GM12878 (cell line): ENCODE measurements around the gene FAM76A. TPM values are rescaled to one million over a fixed set of nuclear protein-coding genes. Genes with fewer than 3 reads are reported as not detected.
A peak's percentile ranks its signal among the peaks of the same experiment; 100 is the strongest.

Experiments used
- ATAC-seq: fragments of 200-7000 bp; cut with Tn5 transposase; 3 replicates; pipeline ENCODE4 v1.9.1; 2020; ENCODE audit warnings: mild to moderate bottlenecking, moderate library complexity
- BruUV-seq: library from RNA; stranded (reverse); fragments of 400-500 nt; replicated peaks from 2 replicates; lab custom pipeline; 2021; lab: Mats Ljungman, UMichigan
- CTCF ChIA-PET: fragments of 300-600 bp; sonication (Branson Sonifier 250); formaldehyde crosslinking; extraction: SDS; loops from one replicate; lab custom pipeline; 2021; ENCODE audit warnings: inconsistent platforms; lab: Yijun Ruan, JAX
- POLR2A ChIA-PET: fragments of 350-600 bp; formaldehyde crosslinking; extraction: SDS; loops from one replicate; lab custom pipeline; 2021; ENCODE audit warnings: inconsistent platforms; lab: Charles Lee
- RAD21 ChIA-PET: fragments of 300-600 bp; sonication (Branson Sonifier 250); formaldehyde crosslinking; loops from one replicate; lab custom pipeline; 2023; ENCODE audit warnings: antibody characterized with exemption; ENCODE audit not compliant: unreplicated experiment; lab: Charles Lee
- SMC1A ChIA-PET: fragments of 300-600 bp; sonication (Branson Sonifier 250); formaldehyde crosslinking; loops from one replicate; lab custom pipeline; 2023; ENCODE audit not compliant: unreplicated experiment, uncharacterized antibody; lab: Charles Lee
- DNase-seq: peaks from one replicate; pipeline ENCODE4 v3.0.0-alpha.2; 2011; ENCODE audit warnings: low read depth, low spot score
- FAIRE-seq: peaks from 3 replicates; lab custom pipeline; 2011; peaks lifted over from hg19 to GRCh38; lab: Jason Lieb, UNC
- H2AFZ ChIP-seq: 2 replicates; pipeline ENCODE4 v1.6.0; 2011; ENCODE audit warnings: low read depth, low read length, control low read depth; ENCODE audit not compliant: control insufficient read depth
- H3K27ac ChIP-seq: 2 replicates; pipeline ENCODE4 v1.5.1; 2011; ENCODE audit warnings: control low read depth; ENCODE audit not compliant: control insufficient read depth, insufficient read depth
- H3K27me3 ChIP-seq, 2 experiments: replicated peaks in 1 of 2; 2 replicates each; pipeline versions ENCODE4 v1.6.0 to v1.6.1; 2011; ENCODE audit warnings: low read length in 1 of 2; ENCODE audit not compliant: control insufficient read depth in 2 of 2, insufficient read depth in 2 of 2
- H3K36me3 ChIP-seq, 2 experiments: 2 replicates each; pipeline ENCODE4 v1.5.1; 2011; ENCODE audit warnings: low read length in 1 of 2; ENCODE audit not compliant: control insufficient read depth in 2 of 2, insufficient read depth in 2 of 2
- H3K4me1 ChIP-seq: 2 replicates; pipeline ENCODE4 v1.6.1; 2011; ENCODE audit warnings: mild to moderate bottlenecking, low read length, moderate library complexity, mixed read lengths; ENCODE audit not compliant: control insufficient read depth, insufficient read depth
- H3K4me2 ChIP-seq: 2 replicates; pipeline ENCODE4 v1.6.0; 2011; ENCODE audit warnings: control low read depth; ENCODE audit not compliant: control insufficient read depth, insufficient read depth
- H3K4me3 ChIP-seq: fragments of 200-600 bp; sonication (generic); 2 replicates; pipeline ENCODE4 v1.5.1; 2016
- H3K79me2 ChIP-seq: 2 replicates; pipeline ENCODE4 v1.6.0; 2011; ENCODE audit warnings: low read length; ENCODE audit not compliant: control insufficient read depth, insufficient read depth
- H3K9ac ChIP-seq: 2 replicates; pipeline ENCODE4 v1.8.0; 2011; ENCODE audit warnings: low read length, control low read depth, mixed read lengths; ENCODE audit not compliant: control insufficient read depth, insufficient read depth
- H3K9me3 ChIP-seq: replicated peaks from 3 replicates; pipeline ENCODE4 v1.5.1; 2011; ENCODE audit warnings: mild to moderate bottlenecking, low read length; ENCODE audit not compliant: control insufficient read depth, insufficient read depth
- H4K20me1 ChIP-seq: 2 replicates; pipeline ENCODE4 v1.6.0; 2011; ENCODE audit not compliant: control insufficient read depth, insufficient read depth
- ESRRA ChIP-seq: IDR thresholded peaks from 2 replicates; pipeline ENCODE4 v1.6.1; 2012; ENCODE audit warnings: mild to moderate bottlenecking, low read length, improper control_type of control experiment
- NFYB ChIP-seq: IDR thresholded peaks from 2 replicates; pipeline ENCODE4 v1.6.1; 2011; ENCODE audit warnings: low read depth, mild to moderate bottlenecking, low read length, improper control_type of control experiment, moderate library complexity; ENCODE audit not compliant: insufficient read depth
- SMAD1 ChIP-seq: fragments of 450-650 bp; IDR thresholded peaks from 2 replicates; pipeline ENCODE4 v1.6.1; 2018; ENCODE audit warnings: mild to moderate bottlenecking, low read depth; ENCODE audit not compliant: partially characterized antibody
- TBL1XR1 ChIP-seq: IDR thresholded peaks from 2 replicates; pipeline ENCODE4 v1.6.1; 2012; ENCODE audit warnings: low read depth, low read length, improper control_type of control experiment
- WRNIP1 ChIP-seq: IDR thresholded peaks from 2 replicates; pipeline ENCODE4 v1.6.1; 2011; ENCODE audit warnings: low read depth, low read length, improper control_type of control experiment, borderline replicate concordance
- WGBS: methylation state at CpG from one replicate; pipeline ENCODE4 v1.1.6; 2016; ENCODE audit warnings: low lambda C conversion rate; ENCODE audit not compliant: insufficient replicate concordance, insufficient coverage; ENCODE audit errors: missing lambda C conversion rate; 5-methylcytosine and 5-hydroxymethylcytosine counted together
- in situ Hi-C: fragments of 300-500 bp; cut with MboI; formaldehyde crosslinking; loops from 9 replicates; pipeline ENCODE4 v1.14.3; 2018; ENCODE audit warnings: mixed read lengths
- intact Hi-C: fragments of 100-400 bp; cut with micrococcal nuclease; formaldehyde crosslinking; loops from one replicate; pipeline ENCODE4 v1.14.2; 2022; ENCODE audit not compliant: unreplicated experiment
- polyA plus RNA-seq, 11 experiments: library from polyadenylated mRNA; depleted of rRNA in 4 of 11; unstranded in 6 of 11; stranded (reverse) in 5 of 11; fragments of >200 nt; fragmentation: Nextera tagmentation in 4 of 11; fragmentation: Illumina TruSeq in 1 of 11; extraction: Ambion mirVana in 4 of 11; extraction: Trizol in 1 of 11; gene quantifications; 1 replicate in 1 of 11; 2 replicates in 10 of 11; pipeline versions ENCODE4 v1.2.1 to v1.2.3, GENCODE V29; 2011 to 2016; ENCODE audit warnings: inconsistent platforms in 2 of 11, missing spikeins in 2 of 11, low read depth in 1 of 11
- total RNA-seq, 4 experiments: library from RNA; depleted of rRNA in 3 of 4; stranded (reverse); fragments of >200 nt in 3 of 4; fragmentation: Illumina TruSeq in 1 of 4; extraction: Trizol in 1 of 4; gene quantifications; 2 replicates each; pipeline versions ENCODE4 v1.2.1 to v1.2.3, GENCODE V29; 2013 to 2021
- TF ChIP-seq, protein P1 (sequence below), 3 experiments: IDR thresholded peaks in 2 of 3; conservative IDR thresholded peaks in 1 of 3; 2 replicates each; pipeline ENCODE4 v1.5.1; 2011; ENCODE audit warnings: low read depth in 3 of 3, low read length in 3 of 3, mild to moderate bottlenecking in 3 of 3, control low read depth in 2 of 3, moderate library complexity in 2 of 3, inconsistent platforms in 1 of 3, mixed read lengths in 1 of 3; ENCODE audit not compliant: control insufficient read depth in 2 of 3, insufficient read depth in 1 of 3; ENCODE audit errors: extremely low read depth in 1 of 3

Gene FAM76A
- total and polyA plus RNA-seq, 10 of the 15 experiments (the other 5 are each of a cell fraction or from before 2014, with no cell fraction given) = 5.4 to 13.4 (median 7.6) TPM

DNA sequence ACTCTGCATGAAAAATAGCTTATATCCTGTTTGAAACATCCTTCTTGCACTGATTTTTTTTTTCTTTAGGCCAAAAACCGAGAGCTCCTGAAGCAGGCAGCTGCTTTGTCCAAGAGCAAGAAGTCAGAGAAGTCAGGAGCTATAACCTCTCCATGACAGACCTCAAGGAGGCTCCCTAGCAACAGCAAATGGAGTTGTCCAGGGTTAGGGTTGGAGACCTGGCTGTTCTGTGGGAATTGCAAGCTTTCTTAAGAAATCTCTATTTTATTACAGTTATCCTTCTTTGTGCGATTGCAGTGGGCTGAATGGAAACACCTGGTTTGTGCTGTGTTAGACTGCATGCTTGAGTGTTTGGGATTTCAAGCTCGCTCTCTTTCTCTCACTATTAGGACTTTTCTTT is 34.7 kb downstream of the FAM76A start:
- ATAC-seq (no peak), FAIRE-seq (no peak), DNase-seq (no peak)
- Histone ChIP-seq H3K79me2 (no peaks in the 10 kb centered on the region), H3K36me3 (0 out of 4 replicates have a peak, but pooled peaks cover 0 to 8% of the 10 kb centered on the region in 2 experiments), H3K9me3 (no peaks in the 10 kb centered on the region), H4K20me1 (no peaks in the 10 kb centered on the region), H3K4me3 (no peak overlapping the region), H3K9ac (no peak overlapping the region), H3K27ac (no peak overlapping the region), H3K4me1 (no peaks in the 10 kb centered on the region), H3K27me3 (no peaks in the 10 kb centered on the region), H3K4me2 (no peak overlapping the region), H2AFZ (no peak overlapping the region)
- no TSS peak for BruUV-seq
- ChIA-PET CTCF (interaction anchor here (0.6 to 1.6 kb wide), 6 partner anchors 12 to 151 kb away, joined by 3 to 7 read pairs (median 4); partner anchors contain the start of genes FAM76A and STX12), RAD21 (interaction anchor here (2.1 kb wide), 1 partner anchor 12 kb away, joined by 7 read pairs; the partner anchor contains the start of gene STX12), SMC1A (interaction anchor here (0.5 to 1.3 kb wide), 3 partner anchors 10 to 91 kb away, joined by 3 to 4 read pairs (median 3); no protein-coding TSS in a partner anchor), POLR2A (interaction anchor here (0.6 to 1.2 kb wide), 2 partner anchors 14 to 98 kb away, joined by 6 to 11 read pairs; no protein-coding TSS in a partner anchor)
- TF ChIP-seq ESRRA = no peak
- TF ChIP-seq SMAD1 = no peak
- TF ChIP-seq TBL1XR1 = no peak
- no peak for TF ChIP-seq WRNIP1
- TF ChIP-seq, protein P1, sequence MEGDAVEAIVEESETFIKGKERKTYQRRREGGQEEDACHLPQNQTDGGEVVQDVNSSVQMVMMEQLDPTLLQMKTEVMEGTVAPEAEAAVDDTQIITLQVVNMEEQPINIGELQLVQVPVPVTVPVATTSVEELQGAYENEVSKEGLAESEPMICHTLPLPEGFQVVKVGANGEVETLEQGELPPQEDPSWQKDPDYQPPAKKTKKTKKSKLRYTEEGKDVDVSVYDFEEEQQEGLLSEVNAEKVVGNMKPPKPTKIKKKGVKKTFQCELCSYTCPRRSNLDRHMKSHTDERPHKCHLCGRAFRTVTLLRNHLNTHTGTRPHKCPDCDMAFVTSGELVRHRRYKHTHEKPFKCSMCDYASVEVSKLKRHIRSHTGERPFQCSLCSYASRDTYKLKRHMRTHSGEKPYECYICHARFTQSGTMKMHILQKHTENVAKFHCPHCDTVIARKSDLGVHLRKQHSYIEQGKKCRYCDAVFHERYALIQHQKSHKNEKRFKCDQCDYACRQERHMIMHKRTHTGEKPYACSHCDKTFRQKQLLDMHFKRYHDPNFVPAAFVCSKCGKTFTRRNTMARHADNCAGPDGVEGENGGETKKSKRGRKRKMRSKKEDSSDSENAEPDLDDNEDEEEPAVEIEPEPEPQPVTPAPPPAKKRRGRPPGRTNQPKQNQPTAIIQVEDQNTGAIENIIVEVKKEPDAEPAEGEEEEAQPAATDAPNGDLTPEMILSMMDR (IDR thresholded peaks at IDR 0.05 in 2 of 3, conservative IDR thresholded peaks at IDR 0.05 in 1 of 3; ENCODE audit: control insufficient read depth in 2 of 3, extremely low read depth in 1 of 3, insufficient read depth in 1 of 3, low read depth in 3 of 3, low read length in 3 of 3) = peak in 1 of 3 experiments; percentile 8; a peak in 1 of 6 replicates
- no peak for TF ChIP-seq NFYB
- in situ Hi-C loops = no loop called here
- 100% methylated on average over 3 of the region's 3 CpGs for WGBS
- intact Hi-C loops = no loop called here
